Keratinocyte (primary cell): ENCODE measurements around the gene FGF11. TPM values are rescaled to one million over a fixed set of nuclear protein-coding genes. Genes with fewer than 3 reads are reported as not detected.

Experiments
- DNase-seq: peaks from one replicate; pipeline ENCODE4 v3.0.0-alpha.2; 2011; ENCODE audit warnings: low read depth, missing footprints, low spot score
- FAIRE-seq: peaks from 2 replicates; lab custom pipeline; 2011; peaks lifted over from hg19 to GRCh38; lab: Jason Lieb, UNC
- H2AFZ ChIP-seq: 2 replicates; pipeline ENCODE4 v1.6.0; 2012; ENCODE audit warnings: low read length, control low read depth, inconsistent platforms; ENCODE audit not compliant: control insufficient read depth
- H3K27ac ChIP-seq: 2 replicates; pipeline ENCODE4 v1.5.1; 2011; ENCODE audit warnings: low read length; ENCODE audit not compliant: control insufficient read depth, insufficient read depth
- H3K27me3 ChIP-seq: 3 replicates; pipeline ENCODE4 v1.6.0; 2011; ENCODE audit warnings: low read length; ENCODE audit not compliant: control insufficient read depth, insufficient read depth; ENCODE audit errors: extremely low read depth
- H3K36me3 ChIP-seq, 2 experiments: 2 replicates in 1 of 2; 3 replicates in 1 of 2; pipeline ENCODE4 v1.5.1; 2011; ENCODE audit warnings: low read length in 2 of 2, mild to moderate bottlenecking in 1 of 2; ENCODE audit not compliant: control insufficient read depth in 2 of 2, insufficient read depth in 2 of 2; ENCODE audit errors: extremely low read depth in 1 of 2
- H3K4me1 ChIP-seq: 3 replicates; pipeline ENCODE4 v1.5.1; 2011; ENCODE audit warnings: low read length; ENCODE audit not compliant: control insufficient read depth, insufficient read depth; ENCODE audit errors: extremely low read depth
- H3K4me2 ChIP-seq: 3 replicates; pipeline ENCODE4 v1.6.0; 2011; ENCODE audit warnings: low read depth, low read length; ENCODE audit not compliant: control insufficient read depth, insufficient read depth; ENCODE audit errors: extremely low read depth
- H3K4me3 ChIP-seq, 3 experiments: fragments of 200-600 bp in 1 of 3; sonication (generic) in 1 of 3; 2 replicates in 2 of 3; 3 replicates in 1 of 3; pipeline ENCODE4 v1.5.1; 2011 to 2016; ENCODE audit warnings: low read length in 3 of 3, mild to moderate bottlenecking in 3 of 3, control low read depth in 2 of 3, inconsistent platforms in 1 of 3, low read depth in 1 of 3, mixed read lengths in 1 of 3, mixed run types in 1 of 3, moderate library complexity in 1 of 3; ENCODE audit not compliant: control insufficient read depth in 2 of 3, insufficient read depth in 2 of 3; ENCODE audit errors: extremely low read depth in 1 of 3
- H3K79me2 ChIP-seq: 2 replicates; pipeline ENCODE4 v1.6.0; 2012; ENCODE audit warnings: low read length; ENCODE audit not compliant: control insufficient read depth, insufficient read depth
- H3K9ac ChIP-seq: 3 replicates; pipeline ENCODE4 v1.6.0; 2011; ENCODE audit warnings: low read length; ENCODE audit not compliant: control insufficient read depth, insufficient read depth; ENCODE audit errors: extremely low read depth
- H3K9me1 ChIP-seq: 3 replicates; pipeline ENCODE4 v1.6.0; 2011; ENCODE audit warnings: low read length; ENCODE audit not compliant: control insufficient read depth, insufficient read depth; ENCODE audit errors: extremely low read depth
- H3K9me3 ChIP-seq: 2 replicates; pipeline ENCODE4 v1.5.1; 2012; ENCODE audit warnings: low read depth, low read length; ENCODE audit not compliant: control insufficient read depth
- H4K20me1 ChIP-seq: 3 replicates; pipeline ENCODE4 v1.6.0; 2011; ENCODE audit warnings: low read length; ENCODE audit not compliant: control insufficient read depth, insufficient read depth; ENCODE audit errors: extremely low read depth
- EZH2 ChIP-seq: IDR thresholded peaks from one replicate; pipeline ENCODE4 v1.6.1; 2012; ENCODE audit warnings: inconsistent platforms, mild to moderate bottlenecking, low read length, moderate library complexity
- dilution Hi-C: fragments of 300-500 bp; cut with MboI; formaldehyde crosslinking; loops from one replicate; pipeline ENCODE4 v1.7.0; 2020; ENCODE audit warnings: low sequenced_read_pairs; ENCODE audit not compliant: extremely low pct_ligation_motif_present
- polyA minus RNA-seq, 3 experiments: library from RNA; depleted of rRNA, polyadenylated mRNA; stranded (reverse); fragments of >200 nt; gene quantifications; 1 replicate in 1 of 3; 2 replicates in 1 of 3; 3 replicates in 1 of 3; pipeline ENCODE4 v1.2.3, GENCODE V29; 2011
- polyA plus RNA-seq, 5 experiments: library from polyadenylated mRNA; depleted of rRNA in 3 of 5; stranded (reverse) in 3 of 5; stranded (forward) in 1 of 5; unstranded in 1 of 5; fragments of >200 nt; gene quantifications; 1 replicate in 1 of 5; 2 replicates in 3 of 5; 3 replicates in 1 of 5; pipeline versions ENCODE4 v1.2.1 to v1.2.3, GENCODE V29; 2011 to 2012; ENCODE audit warnings: missing spikeins in 2 of 5, low read depth in 1 of 5, low replicate concordance in 1 of 5
- TF ChIP-seq, protein P1 (sequence below), 3 experiments: IDR thresholded peaks in 1 of 3; conservative IDR thresholded peaks in 1 of 3; optimal IDR thresholded peaks in 1 of 3; 2 replicates in 2 of 3; 3 replicates in 1 of 3; pipeline versions ENCODE3 to v1.5.1; 2011; ENCODE audit warnings: low read length in 3 of 3, mild to moderate bottlenecking in 3 of 3, moderate library complexity in 2 of 3, control low read depth in 1 of 3, inconsistent platforms in 1 of 3; ENCODE audit not compliant: insufficient read depth in 2 of 3; ENCODE audit errors: extremely low read depth in 1 of 3

The FGF11 gene
- 27.4 to 46.9 TPM (median 30.4 TPM) in 3 replicates for polyA plus RNA-seq
- polyA plus RNA-seq (2011; ENCODE audit: low read depth) = 14.9 TPM
- 45.9 and 47.6 TPM in 2 replicates for polyA plus RNA-seq (2011; cell fraction: cytosol; rRNA removed)
- 165 and 202 TPM in 2 replicates for polyA plus RNA-seq (2011; cell fraction: nucleus; rRNA removed)
- polyA plus RNA-seq (2012; ENCODE audit: low replicate concordance) = 29.9 and 49.7 TPM in 2 replicates
- 24.2 to 86.0 TPM (median 49.7 TPM) in 3 replicates for polyA minus RNA-seq
- polyA minus RNA-seq (2011; cell fraction: cytosol; rRNA and poly(A)+ RNA removed) = 28.6 TPM
- 29.1 and 38.2 TPM in 2 replicates for polyA minus RNA-seq (2011; cell fraction: nucleus; rRNA and poly(A)+ RNA removed)

DNA sequence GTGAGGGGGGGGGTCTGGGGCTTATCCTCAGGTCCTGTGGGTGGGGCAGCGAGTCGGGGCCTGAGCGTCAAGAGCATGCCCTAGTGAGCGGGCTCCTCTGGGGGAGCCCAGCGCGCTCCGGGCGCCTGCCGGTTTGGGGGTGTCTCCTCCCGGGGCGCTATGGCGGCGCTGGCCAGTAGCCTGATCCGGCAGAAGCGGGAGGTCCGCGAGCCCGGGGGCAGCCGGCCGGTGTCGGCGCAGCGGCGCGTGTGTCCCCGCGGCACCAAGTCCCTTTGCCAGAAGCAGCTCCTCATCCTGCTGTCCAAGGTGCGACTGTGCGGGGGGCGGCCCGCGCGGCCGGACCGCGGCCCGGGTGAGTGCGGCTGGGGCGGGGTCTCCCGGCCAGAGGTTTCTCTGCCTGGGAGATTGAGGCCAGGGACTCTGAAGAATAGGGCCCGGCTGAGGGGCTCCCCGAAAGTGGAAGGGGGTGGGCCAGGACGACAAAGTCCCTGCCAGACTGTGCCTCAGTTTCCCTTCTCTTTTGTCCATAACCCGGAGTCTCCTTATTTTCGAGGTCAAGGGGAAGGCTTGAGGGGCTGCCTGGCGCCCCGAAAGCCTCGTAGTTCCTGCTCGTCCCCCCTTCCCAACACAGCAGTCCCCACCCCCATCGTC is at the start of gene FGF11:
Gene FGF11, plus strand, starts transcription at position 51 of the 651 bp plus-strand sequence. Its CDS starts 109 bp downstream, at position 160.
- TF ChIP-seq, protein P1, sequence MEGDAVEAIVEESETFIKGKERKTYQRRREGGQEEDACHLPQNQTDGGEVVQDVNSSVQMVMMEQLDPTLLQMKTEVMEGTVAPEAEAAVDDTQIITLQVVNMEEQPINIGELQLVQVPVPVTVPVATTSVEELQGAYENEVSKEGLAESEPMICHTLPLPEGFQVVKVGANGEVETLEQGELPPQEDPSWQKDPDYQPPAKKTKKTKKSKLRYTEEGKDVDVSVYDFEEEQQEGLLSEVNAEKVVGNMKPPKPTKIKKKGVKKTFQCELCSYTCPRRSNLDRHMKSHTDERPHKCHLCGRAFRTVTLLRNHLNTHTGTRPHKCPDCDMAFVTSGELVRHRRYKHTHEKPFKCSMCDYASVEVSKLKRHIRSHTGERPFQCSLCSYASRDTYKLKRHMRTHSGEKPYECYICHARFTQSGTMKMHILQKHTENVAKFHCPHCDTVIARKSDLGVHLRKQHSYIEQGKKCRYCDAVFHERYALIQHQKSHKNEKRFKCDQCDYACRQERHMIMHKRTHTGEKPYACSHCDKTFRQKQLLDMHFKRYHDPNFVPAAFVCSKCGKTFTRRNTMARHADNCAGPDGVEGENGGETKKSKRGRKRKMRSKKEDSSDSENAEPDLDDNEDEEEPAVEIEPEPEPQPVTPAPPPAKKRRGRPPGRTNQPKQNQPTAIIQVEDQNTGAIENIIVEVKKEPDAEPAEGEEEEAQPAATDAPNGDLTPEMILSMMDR (optimal IDR thresholded peaks at IDR 0.05 in 1 of 3, IDR thresholded peaks at IDR 0.05 in 1 of 3, conservative IDR thresholded peaks at IDR 0.05 in 1 of 3; ENCODE audit: extremely low read depth in 1 of 3, insufficient read depth in 2 of 3, low read length in 3 of 3) = no peak
- TF ChIP-seq EZH2 = no peak
- Histone ChIP-seq H3K27me3 (no peaks in the 10 kb centered on the region), H4K20me1 (no peaks in the 10 kb centered on the region), H3K4me3 (peak within 1 kb of the TSS; percentile 59 to 81 (median 77)), H3K9ac (peak within 1 kb of the TSS; percentile 77), H3K27ac (peak within 1 kb of the TSS; percentile 62), H3K36me3 (peaks cover 0 to 4% of the 10 kb centered on the region in 2 experiments), H3K9me3 (no peaks in the 10 kb centered on the region), H3K4me2 (peak within 1 kb of the TSS; percentile 99), H3K79me2 (peaks cover 17% of the 10 kb centered on the region), H3K9me1 (peaks cover 4% of the 10 kb centered on the region), H2AFZ (peak within 1 kb of the TSS; percentile 44), H3K4me1 (peaks cover 59% of the 10 kb centered on the region)
- dilution Hi-C loops = no loop called here
- DNase-seq = no peak
- FAIRE-seq = no peak

DNA sequence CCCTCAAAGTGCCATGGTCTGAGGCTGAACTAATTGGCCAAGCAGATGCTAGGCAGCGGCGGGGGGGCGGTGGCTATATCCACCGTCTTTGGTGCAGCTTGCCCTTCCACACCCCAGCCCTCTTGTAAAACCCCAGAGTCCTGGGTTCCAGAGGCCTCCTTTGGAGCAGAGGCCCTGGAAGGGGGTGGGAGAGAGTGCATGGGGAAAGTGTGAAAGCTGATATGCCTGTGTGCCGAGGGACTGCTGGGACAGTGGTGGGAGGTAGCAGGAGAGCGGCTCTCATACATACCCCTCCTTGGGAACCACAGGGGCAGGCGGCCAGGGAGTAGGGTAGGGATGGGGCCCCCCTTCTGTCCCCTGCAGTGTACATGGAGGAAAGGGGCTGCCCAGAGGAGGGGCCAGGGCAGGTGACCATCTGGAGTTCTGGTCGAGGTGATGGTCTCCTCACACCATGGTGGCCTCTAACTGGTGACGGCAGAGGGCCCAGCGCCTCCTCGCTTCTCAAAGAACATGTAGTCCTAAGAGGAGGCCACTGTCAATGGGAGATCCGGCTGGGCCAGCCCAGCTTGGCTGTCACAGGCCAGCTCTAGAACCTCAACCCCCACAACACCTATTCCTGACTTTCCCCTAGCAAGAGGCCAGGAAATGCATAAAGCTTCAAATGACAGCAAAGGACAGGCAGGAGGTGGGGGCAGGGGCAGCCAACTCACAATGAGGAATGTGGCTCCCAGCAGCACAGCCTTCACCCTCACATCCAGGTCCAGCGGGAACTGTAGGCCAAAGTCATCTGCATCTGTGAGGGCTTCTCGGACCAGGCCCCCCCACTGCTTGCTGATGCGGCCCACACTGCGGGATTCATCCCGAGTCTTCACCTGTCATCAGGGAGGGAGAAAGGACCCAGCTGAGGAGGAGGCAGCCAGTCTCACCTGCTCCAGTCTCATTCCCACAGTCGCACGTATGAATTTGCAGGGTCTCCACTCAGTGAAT is 49.1 kb upstream of the FGF11 start:
- Histone ChIP-seq H4K20me1 (peaks cover 3% of the 10 kb centered on the region), H3K27ac (no peak overlapping the region), H3K9ac (no peak overlapping the region), H2AFZ (no peak overlapping the region), H3K4me2 (no peak overlapping the region), H3K79me2 (peaks cover 27% of the 10 kb centered on the region), H3K27me3 (no peaks in the 10 kb centered on the region), H3K4me1 (peaks cover 11% of the 10 kb centered on the region), H3K9me1 (no peaks in the 10 kb centered on the region), H3K4me3 (no peak overlapping the region), H3K36me3 (peaks cover 42 to 49% of the 10 kb centered on the region in 2 experiments), H3K9me3 (no peaks in the 10 kb centered on the region)
- DNase-seq = no peak
- no peak for FAIRE-seq
- dilution Hi-C loops = no loop called here
- TF ChIP-seq, protein P1 (optimal IDR thresholded peaks at IDR 0.05 in 1 of 3, IDR thresholded peaks at IDR 0.05 in 1 of 3, conservative IDR thresholded peaks at IDR 0.05 in 1 of 3; ENCODE audit: extremely low read depth in 1 of 3, insufficient read depth in 2 of 3, low read length in 3 of 3) = no peak
- no peak for TF ChIP-seq EZH2
